GM12892 (cell line): ENCODE data around the gene RNF212.

Experiments
- POLR2A ChIP-seq: IDR thresholded peaks from 2 replicates; pipeline ENCODE4 v1.6.1; 2011; ENCODE audit warnings: low read depth, low read length, control low read depth
- POLR2AphosphoS5 ChIP-seq: IDR thresholded peaks from 2 replicates; pipeline ENCODE4 v1.6.1; 2011; ENCODE audit warnings: low read depth, low read length, control low read depth

DNA sequence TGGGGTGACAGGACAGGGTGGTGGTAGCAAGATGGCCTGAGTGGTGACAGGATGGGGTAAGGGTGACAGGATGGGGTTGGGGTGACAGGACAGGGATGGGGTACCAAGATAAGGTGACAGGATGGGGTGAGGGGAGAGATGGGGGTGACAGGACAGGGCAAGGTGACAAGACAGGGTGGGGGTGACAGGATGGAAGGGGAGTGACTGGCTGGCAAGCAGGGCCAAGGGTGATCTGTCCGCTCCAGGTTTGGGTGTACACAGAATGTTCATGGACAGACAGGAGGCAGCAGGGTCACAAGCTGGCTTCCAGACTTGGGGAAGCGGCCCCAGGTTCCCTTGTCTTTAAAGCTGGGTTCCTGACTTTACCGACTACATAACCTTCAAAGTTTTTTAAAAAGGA is 23.3 kb downstream of the RNF212 start:
- TF ChIP-seq POLR2AphosphoS5 = no peak
- TF ChIP-seq POLR2A = no peak
